K562 (cell line): ENCODE data around the gene SLC29A3. TPM values are rescaled to one million over a fixed set of nuclear protein-coding genes. Genes with fewer than 3 reads are reported as not detected.

Experiments
- ATAC-seq: fragments of 200-7000 bp; cut with Tn5 transposase; 3 replicates; pipeline ENCODE4 v1.9.1; 2020; ENCODE audit warnings: moderate library complexity
- BruUV-seq: library from RNA; stranded (reverse); fragments of 400-500 nt; replicated peaks from 2 replicates; lab custom pipeline; 2021; lab: Mats Ljungman, UMichigan
- CTCF ChIA-PET: fragments of 300-600 bp; formaldehyde crosslinking; extraction: SDS; loops from one replicate; lab custom pipeline; 2021; ENCODE audit warnings: low intra/inter-chr PET ratio; lab: Yijun Ruan, JAX
- POLR2A ChIA-PET: fragments of 300-600, 350-650 bp; sonication (Branson Sonifier 250); formaldehyde crosslinking; extraction: SDS; loops from one replicate; lab custom pipeline; 2021; ENCODE audit warnings: antibody characterized with exemption, inconsistent platforms; lab: Yijun Ruan, JAX
- DNase-seq, 4 experiments: peaks; one replicate each; pipeline versions ENCODE4 v3.0.0 to v3.0.0-alpha.2; 2011 to 2018; ENCODE audit warnings: low spot score in 3 of 4, mixed read lengths in 3 of 4; ENCODE audit errors: extremely low read depth in 1 of 4
- FAIRE-seq: peaks from 2 replicates; lab custom pipeline; 2011; peaks lifted over from hg19 to GRCh38; lab: Jason Lieb, UNC
- H2AFZ ChIP-seq: 2 replicates; pipeline ENCODE4 v1.6.0; 2011; ENCODE audit warnings: low read depth, low read length, control low read depth, inconsistent platforms
- H3K27ac ChIP-seq: fragments of 200-600 bp; 3 replicates; pipeline ENCODE4 v1.8.0; 2011; ENCODE audit warnings: low read depth, mild to moderate bottlenecking, control low read depth, inconsistent platforms, low read length, moderate library complexity, mixed read lengths; ENCODE audit errors: extremely low read depth
- H3K27me3 ChIP-seq, 2 experiments: fragments of 300-600 bp in 1 of 2; 2 replicates in 1 of 2; 3 replicates in 1 of 2; pipeline versions ENCODE4 v1.6.0 to v1.8.0; 2011; ENCODE audit warnings: inconsistent platforms in 2 of 2, low read length in 2 of 2, mild to moderate bottlenecking in 1 of 2, mixed read lengths in 1 of 2, moderate library complexity in 1 of 2; ENCODE audit not compliant: control insufficient read depth in 2 of 2, insufficient read depth in 2 of 2
- H3K36me3 ChIP-seq: fragments of 300-600 bp; 3 replicates; pipeline ENCODE4 v1.8.0; 2011; ENCODE audit warnings: mild to moderate bottlenecking, low read length, inconsistent platforms; ENCODE audit not compliant: control insufficient read depth, insufficient read depth
- H3K4me1 ChIP-seq, 2 experiments: fragments of 200-600 bp in 1 of 2; replicated peaks in 1 of 2; 2 replicates in 1 of 2; 3 replicates in 1 of 2; pipeline versions ENCODE4 v1.5.1 to v1.8.0; 2011; ENCODE audit warnings: inconsistent platforms in 2 of 2, low read length in 2 of 2, mild to moderate bottlenecking in 1 of 2, mixed read lengths in 1 of 2, moderate library complexity in 1 of 2; ENCODE audit not compliant: control insufficient read depth in 2 of 2, insufficient read depth in 2 of 2
- H3K4me2 ChIP-seq: 2 replicates; pipeline ENCODE4 v1.6.1; 2011; ENCODE audit warnings: low read length, control low read depth, inconsistent platforms, mixed read lengths; ENCODE audit not compliant: insufficient read depth
- H3K4me3 ChIP-seq: fragments of 200-600 bp; sonication (generic), shearing (Covaris generic); 2 replicates; pipeline ENCODE4 v1.5.1; 2016; ENCODE audit warnings: control low read depth, inconsistent platforms
- H3K79me2 ChIP-seq: fragments of 200-600 bp; 3 replicates; pipeline ENCODE4 v1.8.0; 2011; ENCODE audit warnings: low read length, inconsistent platforms; ENCODE audit not compliant: control insufficient read depth, insufficient read depth
- H3K9ac ChIP-seq, 2 experiments: 2 replicates each; pipeline versions ENCODE4 v1.6.0 to v1.6.1; 2011; ENCODE audit warnings: low read depth in 2 of 2, low read length in 2 of 2, control low read depth in 1 of 2, inconsistent platforms in 1 of 2, mild to moderate bottlenecking in 1 of 2, mixed read lengths in 1 of 2; ENCODE audit not compliant: insufficient read depth in 1 of 2
- H3K9me1 ChIP-seq: one replicate; pipeline ENCODE4 v1.6.0; 2011; ENCODE audit warnings: inconsistent platforms, mild to moderate bottlenecking, low read length, moderate library complexity; ENCODE audit not compliant: control insufficient read depth, insufficient read depth
- H3K9me3 ChIP-seq: replicated peaks from 2 replicates; pipeline ENCODE4 v1.5.1; 2011; ENCODE audit warnings: low read depth, low read length, inconsistent platforms; ENCODE audit not compliant: control insufficient read depth, insufficient read depth
- H4K20me1 ChIP-seq: replicated peaks from 2 replicates; pipeline ENCODE4 v1.6.1; 2011; ENCODE audit warnings: low read length, inconsistent platforms, mixed read lengths; ENCODE audit not compliant: control insufficient read depth, insufficient read depth
- EWSR1 ChIP-seq: fragments of 450-650 bp; IDR thresholded peaks from 2 replicates; pipeline ENCODE4 v1.6.1; 2018; ENCODE audit warnings: borderline replicate concordance, mild to moderate bottlenecking, low read depth, moderate library complexity; ENCODE audit not compliant: partially characterized antibody
- FUS ChIP-seq: fragments of 200-400 bp; formaldehyde crosslinking; optimal IDR thresholded peaks from 2 replicates; pipeline ENCODE3; 2017; ENCODE audit warnings: low read depth, low read length
- KLF16 ChIP-seq: IDR thresholded peaks from 2 replicates; pipeline ENCODE4 v1.6.1; 2016; ENCODE audit warnings: antibody characterized with exemption
- NFIX ChIP-seq: fragments of 250-450 bp; sonication (Bioruptor Pico); IDR thresholded peaks from 2 replicates; pipeline ENCODE4 v1.4.0; 2020; ENCODE audit warnings: low read depth, mild to moderate bottlenecking, moderate library complexity
- RHOXF2B ChIP-seq: fragments of 250-450 bp; sonication (Bioruptor Pico); conservative IDR thresholded peaks from 2 replicates; pipeline ENCODE4 v1.5.1; 2021
- TRIM24 ChIP-seq, 2 experiments: fragments of 450-650 bp; IDR thresholded peaks; 2 replicates each; pipeline ENCODE4 v1.6.1; 2016
- ZC3H11A ChIP-seq: IDR thresholded peaks from 2 replicates; pipeline ENCODE4 v1.6.1; 2012; ENCODE audit warnings: low read depth, low read length, improper control_type of control experiment
- ZKSCAN8 ChIP-seq: fragments of 200-800 bp; sonication (Bioruptor generic); IDR thresholded peaks from 2 replicates; pipeline ENCODE4 v1.6.1; 2016; ENCODE audit warnings: missing genetic modification characterization, missing compliant biosample characterization
- ZNF134 ChIP-seq: fragments of 250-450 bp; sonication (Bioruptor Pico); conservative IDR thresholded peaks from 2 replicates; pipeline ENCODE4 v1.4.0; 2020
- ZNF263 ChIP-seq: sonication (generic); formaldehyde crosslinking; IDR thresholded peaks from 2 replicates; pipeline ENCODE4 v1.8.0; 2022; ENCODE audit warnings: mild to moderate bottlenecking, missing genetic modification reagents, borderline replicate concordance
- whole genome bisulfite sequencing: fragments of 100-300 bp; shearing (Covaris generic); methylation state at CpG from one replicate; pipeline ENCODE4 v1.1.6; 2016; ENCODE audit warnings: low coverage, mixed read lengths; ENCODE audit not compliant: insufficient coverage; ENCODE audit errors: missing lambda C conversion rate; 5-methylcytosine and 5-hydroxymethylcytosine counted together
- in situ Hi-C: fragments of 300-500 bp; cut with MboI; formaldehyde crosslinking; loops from 4 replicates; pipeline ENCODE4 v1.15.0; 2018; ENCODE audit warnings: inconsistent platforms, mixed read lengths
- intact Hi-C: fragments of 100-400 bp; cut with micrococcal nuclease; formaldehyde crosslinking; loops from 2 replicates; pipeline ENCODE4 v1.14.2; 2022
- polyA plus RNA-seq, 8 experiments: library from polyadenylated mRNA; depleted of rRNA in 4 of 8; stranded (reverse) in 5 of 8; unstranded in 3 of 8; fragments of >200 nt; fragmentation: Nextera tagmentation in 2 of 8; fragmentation: Illumina TruSeq in 1 of 8; extraction: Ambion mirVana in 2 of 8; extraction: Trizol in 1 of 8; gene quantifications; 2 replicates each; pipeline versions ENCODE4 v1.2.1 to v1.2.3, GENCODE V29; 2011 to 2014; ENCODE audit warnings: inconsistent platforms in 1 of 8, missing spikeins in 1 of 8
- total RNA-seq, 7 experiments: library from RNA; depleted of rRNA in 6 of 7; stranded (reverse); fragments of >200 nt in 6 of 7; fragmentation: Illumina TruSeq in 2 of 7; extraction: Trizol in 2 of 7; gene quantifications; 2 replicates each; pipeline versions ENCODE4 v1.2.1 to v1.2.3, GENCODE V29; 2011 to 2021; ENCODE audit warnings: low replicate concordance in 1 of 7
- TF ChIP-seq, protein P1 (sequence below): sonication (generic); formaldehyde crosslinking; IDR thresholded peaks from 2 replicates; pipeline ENCODE4 v1.8.1; 2022; ENCODE audit warnings: missing genetic modification reagents
- TF ChIP-seq, protein P2 (sequence below): IDR thresholded peaks from 2 replicates; pipeline ENCODE4 v1.6.1; 2011; ENCODE audit not compliant: insufficient read length; ENCODE audit errors: extremely low read depth
- TF ChIP-seq, protein P3 (sequence below): sonication (generic); formaldehyde crosslinking; IDR thresholded peaks from 2 replicates; pipeline ENCODE4 v1.9.0; 2022; ENCODE audit warnings: mild to moderate bottlenecking, missing genetic modification reagents

SLC29A3 gene
- total and polyA plus RNA-seq, 9 of the 15 experiments (the other 6 are each of a cell fraction or from before 2014, with no cell fraction given) = 2.1 to 10.7 (median 4.6) TPM

DNA sequence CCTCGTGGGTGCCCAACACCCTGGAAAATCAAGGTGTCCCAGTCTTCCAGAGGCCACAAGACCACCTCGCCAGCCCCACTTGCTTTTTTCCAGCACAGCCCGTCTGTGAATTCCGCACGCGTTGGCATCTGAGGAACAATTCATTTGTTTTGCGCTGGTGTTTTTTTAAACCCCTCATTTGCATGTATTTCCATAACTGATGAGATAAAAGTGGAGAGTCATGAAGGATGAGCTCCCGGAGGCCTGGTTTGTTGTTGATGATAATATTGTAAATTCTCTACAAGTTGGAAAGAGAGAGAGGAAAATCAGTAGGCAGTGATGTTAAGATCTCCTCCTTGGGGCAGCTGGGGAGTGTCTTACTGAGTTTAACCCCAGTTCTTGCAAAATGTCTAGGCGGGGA, 34.6 kb downstream of the SLC29A3 start (continued):
- TF ChIP-seq ZKSCAN8 (no peak), ZNF134 (CRISPR knock-in tag) (no peak), ZC3H11A (no peak), RHOXF2B (CRISPR knock-in tag) (no peak), TRIM24 (IDR thresholded peaks at IDR 0.05) (no peak), KLF16 (no peak), EWSR1 (no peak), NFIX (CRISPR knock-in tag) (no peak), FUS (no peak)
- TF ChIP-seq, protein P1, sequence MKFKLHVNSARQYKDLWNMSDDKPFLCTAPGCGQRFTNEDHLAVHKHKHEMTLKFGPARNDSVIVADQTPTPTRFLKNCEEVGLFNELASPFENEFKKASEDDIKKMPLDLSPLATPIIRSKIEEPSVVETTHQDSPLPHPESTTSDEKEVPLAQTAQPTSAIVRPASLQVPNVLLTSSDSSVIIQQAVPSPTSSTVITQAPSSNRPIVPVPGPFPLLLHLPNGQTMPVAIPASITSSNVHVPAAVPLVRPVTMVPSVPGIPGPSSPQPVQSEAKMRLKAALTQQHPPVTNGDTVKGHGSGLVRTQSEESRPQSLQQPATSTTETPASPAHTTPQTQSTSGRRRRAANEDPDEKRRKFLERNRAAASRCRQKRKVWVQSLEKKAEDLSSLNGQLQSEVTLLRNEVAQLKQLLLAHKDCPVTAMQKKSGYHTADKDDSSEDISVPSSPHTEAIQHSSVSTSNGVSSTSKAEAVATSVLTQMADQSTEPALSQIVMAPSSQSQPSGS (CRISPR knock-in tag) = no peak
- TF ChIP-seq, protein P2, sequence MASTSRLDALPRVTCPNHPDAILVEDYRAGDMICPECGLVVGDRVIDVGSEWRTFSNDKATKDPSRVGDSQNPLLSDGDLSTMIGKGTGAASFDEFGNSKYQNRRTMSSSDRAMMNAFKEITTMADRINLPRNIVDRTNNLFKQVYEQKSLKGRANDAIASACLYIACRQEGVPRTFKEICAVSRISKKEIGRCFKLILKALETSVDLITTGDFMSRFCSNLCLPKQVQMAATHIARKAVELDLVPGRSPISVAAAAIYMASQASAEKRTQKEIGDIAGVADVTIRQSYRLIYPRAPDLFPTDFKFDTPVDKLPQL = no peak

DNA sequence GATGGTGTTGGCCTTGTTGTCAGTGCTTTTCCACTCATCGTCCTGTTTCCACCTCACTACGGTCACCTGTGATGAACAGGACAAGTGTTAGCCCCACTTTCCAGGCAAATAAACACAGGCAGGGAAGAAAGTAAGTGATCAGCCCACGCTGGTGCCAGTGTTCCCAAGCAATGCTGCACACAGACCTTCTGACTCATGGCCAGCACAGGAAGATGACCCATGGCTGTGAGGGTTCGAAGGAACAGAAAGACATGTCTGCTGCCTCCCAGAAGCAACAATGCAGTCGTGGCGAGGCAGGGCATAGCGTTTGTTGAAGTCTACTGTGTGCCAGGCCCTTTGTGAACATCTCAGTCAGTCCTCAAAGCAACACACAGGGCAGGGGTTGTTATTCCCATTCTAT, 35.7 kb downstream of the SLC29A3 start:
- no peak for FAIRE-seq
- H3K27me3 ChIP-seq = no peaks in the 10 kb centered on the region
- H3K9me1 ChIP-seq = no peaks in the 10 kb centered on the region
- 34% methylated on average over 7 of the region's 7 CpGs for WGBS
- ATAC-seq = no peak
- no peak overlapping the region for H3K4me3 ChIP-seq
- no peak overlapping the region for H3K4me2 ChIP-seq
- no peak overlapping the region; a peak in 1 of 4 replicates for H3K9ac ChIP-seq
- DNase-seq = no peak
- POLR2A ChIA-PET = no interaction called here
- TF ChIP-seq ZNF263 (CRISPR knock-in tag) = no peak
- TF ChIP-seq, protein P3, sequence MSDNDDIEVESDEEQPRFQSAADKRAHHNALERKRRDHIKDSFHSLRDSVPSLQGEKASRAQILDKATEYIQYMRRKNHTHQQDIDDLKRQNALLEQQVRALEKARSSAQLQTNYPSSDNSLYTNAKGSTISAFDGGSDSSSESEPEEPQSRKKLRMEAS (CRISPR knock-in tag) = 0 out of 2 replicates have a peak, but pooled peaks have one; percentile 16
- TF ChIP-seq, all 486 proteins: peak for 1
- intact Hi-C loops (no loop called here), in situ Hi-C loops (no loop called here)
- Histone ChIP-seq H3K9me3 (no peaks in the 10 kb centered on the region), H4K20me1 (no peaks in the 10 kb centered on the region), H3K27ac (no peak overlapping the region), H3K4me1 (peaks cover 21 to 22% of the 10 kb centered on the region in 2 experiments), H2AFZ (no peak overlapping the region), H3K79me2 (no peaks in the 10 kb centered on the region), H3K36me3 (peaks cover 6% of the 10 kb centered on the region; the same call in 1 of the 3 replicates)
- CTCF ChIA-PET = no interaction called here
- BruUV-seq = no TSS peak
